NCI-H774 (cell line): Measurements from ENCODE around the gene GHSR.

ENCODE experiments used
- DNase-seq: peaks from one replicate; lab custom pipeline; 2025; lab: John Stamatoyannopoulos, UW

Gene GHSR

GRCh38 chr3:172438186-172438585 lies 10.1 kb downstream of the GHSR start:
- no peak for DNase-seq

- no peak for DNase-seq
These were observed 10.5 kb downstream of the GHSR start for GRCh38 chr3:172437713-172438112.

- no peak for DNase-seq
These were observed 32.9 kb downstream of the GHSR start for GRCh38 chr3:172415323-172415722.

GRCh38 chr3:172411478-172411947 lies 36.7 kb downstream of the GHSR start:
- no peak for DNase-seq

- DNase-seq: no peak
These were observed 37.4 kb downstream of the GHSR start for GRCh38 chr3:172410702-172411477.

GRCh38 chr3:172407872-172408271 lies 40.4 kb downstream of the GHSR start:
- DNase-seq: no peak

- no peak for DNase-seq
These were observed 42.3 kb downstream of the GHSR start for GRCh38 chr3:172405914-172406313.

GRCh38 chr3:172404237-172404962 lies 43.9 kb downstream of the GHSR start:
- DNase-seq: no peak

GRCh38 chr3:172402892-172403643 lies 45.2 kb downstream of the GHSR start:
- no peak for DNase-seq

- no peak for DNase-seq
These were observed 46.2 kb downstream of the GHSR start for GRCh38 chr3:172402090-172402489.

- DNase-seq: no peak
These were observed 49.8 kb downstream of the GHSR start for GRCh38 chr3:172398484-172398883.

- DNase-seq: no peak
These were observed 50.4 kb downstream of the GHSR start for GRCh38 chr3:172397716-172398405.

- no peak for DNase-seq
These were observed 51.9 kb downstream of the GHSR start for GRCh38 chr3:172396400-172396799.

- no peak for DNase-seq
These were observed 53.6 kb downstream of the GHSR start for GRCh38 chr3:172394692-172395091.
